SKM-1 treated with dmso at 0.1 percent for 144 hours (cell line): ENCODE results near the gene GCK.

ENCODE experiments used
- DNase-seq: peaks from one replicate; lab custom pipeline; 2025; ENCODE audit not compliant: unreplicated experiment; lab: John Stamatoyannopoulos, UW

GCK gene

GRCh38 chr7:44189286-44189992 is at the start of gene GCK:
GCK (minus strand) TSS chr7:44189439; CDS start chr7:44188953, 486 bp downstream.
- DNase-seq, result no peak

- DNase-seq, result no peak
Observed at GRCh38 chr7:44238116-44238695, 49.0 kb upstream of the GCK start.

GRCh38 chr7:44237696-44238095 is 48.5 kb upstream of the GCK start:
- DNase-seq, result no peak

GRCh38 chr7:44236333-44236728 is 47.1 kb upstream of the GCK start:
- DNase-seq, result peak; percentile 60

- DNase-seq, result no peak
Observed at GRCh38 chr7:44235582-44236332, 46.5 kb upstream of the GCK start.

GRCh38 chr7:44235066-44235465 is 45.8 kb upstream of the GCK start:
- no peak for DNase-seq

- no peak for DNase-seq
Observed at GRCh38 chr7:44232901-44233715, 43.9 kb upstream of the GCK start.

GRCh38 chr7:44232396-44232795 is 43.2 kb upstream of the GCK start:
- no peak for DNase-seq

- no peak for DNase-seq
Observed at GRCh38 chr7:44231088-44231487, 41.8 kb upstream of the GCK start.

GRCh38 chr7:44230286-44230685 is 41.0 kb upstream of the GCK start:
- no peak for DNase-seq

GRCh38 chr7:44229546-44230105 is 40.4 kb upstream of the GCK start:
- no peak for DNase-seq

- no peak for DNase-seq
Observed at GRCh38 chr7:44228571-44229350, 39.5 kb upstream of the GCK start.

- no peak for DNase-seq
Observed at GRCh38 chr7:44227911-44228310, 38.7 kb upstream of the GCK start.

GRCh38 chr7:44226396-44226753 is 37.1 kb upstream of the GCK start:
- no peak for DNase-seq

GRCh38 chr7:44225566-44226395 is 36.5 kb upstream of the GCK start:
- DNase-seq, result no peak

GRCh38 chr7:44224974-44225565 is 35.8 kb upstream of the GCK start:
- DNase-seq, result no peak

GRCh38 chr7:44224080-44224973 is 35.1 kb upstream of the GCK start:
- no peak for DNase-seq
